GM21423 (cell line): ENCODE results near the gene SH3BP5.

Source experiments
- ATAC-seq: cut with Tn5 transposase; IDR thresholded peaks from one replicate; pipeline ENCODE4 v1.9.1; 2021; ENCODE audit warnings: mild to moderate bottlenecking, moderate library complexity; ENCODE audit not compliant: unreplicated experiment

The SH3BP5 gene

DNA sequence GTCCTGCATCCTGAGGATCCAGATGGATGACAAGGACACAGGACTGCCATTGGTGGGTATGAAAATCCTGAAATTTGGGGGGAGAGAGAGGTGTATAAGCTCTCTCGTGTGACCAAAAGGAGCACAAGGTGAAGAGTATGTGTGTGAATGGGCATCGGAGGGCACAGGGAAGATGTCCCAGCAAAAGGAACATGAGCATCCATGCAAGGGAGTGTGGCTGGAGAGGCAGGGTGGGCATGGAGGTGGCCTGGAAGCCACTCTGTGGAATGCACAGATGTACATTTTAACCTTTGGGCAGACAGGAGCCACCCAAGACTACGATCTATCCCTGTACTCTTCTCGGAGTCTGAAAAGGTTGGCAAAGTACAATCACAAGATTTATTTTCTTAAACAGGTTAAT lies 71.9 kb downstream of the SH3BP5 start:
- no peak for ATAC-seq

DNA sequence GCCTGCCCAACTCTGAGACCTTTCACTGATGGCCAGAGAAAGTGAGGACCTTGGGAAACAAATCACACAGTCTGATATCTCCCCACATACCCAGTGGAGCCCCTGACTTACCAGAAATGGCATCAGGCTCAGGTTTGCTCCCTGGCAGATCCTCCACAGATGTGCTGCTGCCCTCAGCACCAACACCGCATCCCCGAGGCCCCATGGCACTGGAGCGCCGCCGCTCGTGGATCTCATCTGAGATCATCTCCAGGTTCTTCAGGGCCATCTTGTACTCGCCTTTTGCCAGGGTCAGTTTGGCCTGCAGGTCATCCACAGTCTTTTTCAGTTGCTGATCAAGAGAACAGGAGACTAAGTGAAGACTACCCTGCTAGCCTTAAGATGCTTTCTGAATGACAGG lies 73.7 kb downstream of the SH3BP5 start:
- no peak for ATAC-seq

DNA sequence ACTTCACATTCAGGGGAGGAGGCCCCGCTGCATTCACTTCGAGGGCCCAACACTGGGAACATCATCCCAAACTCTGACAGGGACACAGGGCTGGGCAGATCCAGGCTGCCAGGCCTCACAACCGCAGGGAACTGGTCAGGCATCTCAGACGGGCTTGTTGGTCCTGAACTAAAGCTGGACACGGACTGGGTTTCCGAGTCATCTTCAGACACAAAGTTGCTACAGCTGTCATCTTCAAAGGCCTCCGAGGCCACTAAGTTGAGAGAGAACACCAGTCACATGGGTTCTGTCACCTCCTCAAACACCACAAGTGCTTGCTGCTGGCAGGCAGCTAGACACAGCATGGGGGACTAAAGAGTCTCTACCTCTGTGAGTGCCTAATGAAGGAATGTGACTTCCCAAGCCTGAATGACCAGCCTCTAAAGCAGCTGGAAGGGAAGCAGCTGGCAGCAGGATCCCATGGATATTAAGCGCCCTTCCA lies 75.5 kb downstream of the SH3BP5 start:
- no peak for ATAC-seq

DNA sequence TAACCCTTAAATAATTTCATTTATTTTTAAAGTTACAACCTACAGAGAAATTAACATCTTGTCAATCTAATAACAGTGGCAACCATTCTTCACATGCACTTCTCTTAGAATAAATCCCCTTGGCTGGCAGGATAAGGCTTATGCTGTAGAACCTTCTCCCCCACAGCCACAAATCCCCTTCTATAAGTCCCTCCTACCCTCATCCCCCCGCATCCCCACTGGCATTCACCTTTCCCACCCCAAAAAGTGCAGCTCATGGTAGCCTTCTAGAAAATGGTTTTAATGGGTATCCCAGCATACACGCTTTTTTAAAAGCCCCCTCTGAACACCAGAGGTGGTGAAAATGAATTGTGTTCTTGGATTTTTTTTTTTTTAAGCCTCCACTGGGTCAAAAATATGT lies 77.2 kb downstream of the SH3BP5 start:
- no peak for ATAC-seq

DNA sequence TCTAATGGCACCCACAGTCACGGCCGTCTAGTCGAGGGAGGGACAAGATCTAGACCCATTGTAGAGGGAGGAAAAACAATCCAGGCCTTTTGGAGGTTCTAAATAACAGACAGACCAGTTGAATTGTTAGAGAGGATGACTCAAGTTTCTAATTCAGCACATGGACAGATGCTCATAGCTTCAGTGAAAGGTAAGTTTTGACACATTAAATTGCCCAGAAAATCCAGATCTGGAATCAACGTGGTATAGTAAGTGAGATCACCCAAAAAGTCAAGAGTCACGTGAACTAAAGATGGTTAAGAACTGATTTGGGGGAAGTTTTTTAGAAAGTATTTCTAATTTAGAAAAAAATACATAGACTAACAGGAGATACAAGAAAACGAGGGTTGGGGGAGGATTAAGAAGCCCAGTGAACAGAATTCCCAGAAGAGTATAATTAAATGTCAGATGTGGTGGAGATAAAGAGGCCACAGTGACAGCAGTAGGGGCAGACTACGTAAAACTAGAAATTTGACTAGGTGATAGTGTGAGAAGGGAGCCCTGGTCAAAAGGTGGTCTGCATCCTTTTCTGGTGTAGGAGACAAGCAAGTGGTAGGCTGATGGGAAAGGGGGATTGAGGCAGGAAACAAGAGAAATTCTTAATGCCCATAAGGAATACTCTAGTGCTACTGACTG lies 79.2 kb downstream of the SH3BP5 start:
- ATAC-seq: no peak

DNA sequence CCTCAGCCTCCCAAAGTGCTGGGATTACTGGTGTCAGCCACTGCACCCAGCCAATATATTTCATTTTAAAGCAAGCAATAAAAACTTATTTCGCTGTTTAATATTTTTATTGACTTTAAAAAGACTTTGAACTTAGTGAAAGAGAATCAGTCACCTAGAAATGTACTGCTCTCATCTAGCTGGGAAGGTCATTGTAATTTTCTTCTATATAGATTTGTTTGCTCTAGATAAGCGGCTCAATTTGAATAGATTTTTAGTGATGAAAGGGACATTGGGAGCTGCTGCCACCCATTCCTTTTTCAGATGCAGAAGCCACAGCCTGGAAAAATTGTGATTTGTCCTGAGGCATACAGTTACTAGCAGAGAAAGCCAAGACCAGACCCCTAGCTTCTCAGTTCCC lies 86.2 kb downstream of the SH3BP5 start:
- ATAC-seq: no peak

DNA sequence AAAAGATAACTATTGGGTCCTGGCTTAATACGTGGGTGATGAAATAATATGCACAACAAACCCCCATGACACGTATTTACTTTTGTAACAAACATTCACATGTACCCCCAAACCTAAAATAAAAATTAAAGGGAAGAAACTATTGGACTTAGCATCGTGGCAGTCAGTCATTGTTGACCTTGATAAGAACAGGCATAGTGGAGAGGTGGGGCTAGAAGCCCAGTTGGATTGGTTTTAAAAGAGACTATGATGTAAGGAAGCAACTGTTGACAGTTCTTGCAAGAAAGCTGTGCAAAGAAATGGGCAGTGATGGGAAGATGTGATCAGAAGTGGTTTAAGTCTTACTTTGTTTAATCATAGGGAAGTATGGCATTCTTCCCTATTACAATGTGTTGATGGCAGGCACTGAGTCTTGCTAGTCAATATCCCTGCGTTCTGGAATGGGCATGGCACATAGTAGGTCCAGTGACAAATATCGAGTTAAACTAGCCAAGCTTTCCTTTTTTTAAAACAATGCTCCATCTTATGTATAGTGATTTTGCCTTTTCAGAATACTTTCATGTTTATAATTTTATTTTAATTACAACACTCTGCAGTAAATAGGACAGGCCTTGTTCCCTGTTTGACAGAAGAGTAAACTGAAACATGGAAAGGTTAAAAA lies 88.4 kb downstream of the SH3BP5 start:
- ATAC-seq: no peak

DNA sequence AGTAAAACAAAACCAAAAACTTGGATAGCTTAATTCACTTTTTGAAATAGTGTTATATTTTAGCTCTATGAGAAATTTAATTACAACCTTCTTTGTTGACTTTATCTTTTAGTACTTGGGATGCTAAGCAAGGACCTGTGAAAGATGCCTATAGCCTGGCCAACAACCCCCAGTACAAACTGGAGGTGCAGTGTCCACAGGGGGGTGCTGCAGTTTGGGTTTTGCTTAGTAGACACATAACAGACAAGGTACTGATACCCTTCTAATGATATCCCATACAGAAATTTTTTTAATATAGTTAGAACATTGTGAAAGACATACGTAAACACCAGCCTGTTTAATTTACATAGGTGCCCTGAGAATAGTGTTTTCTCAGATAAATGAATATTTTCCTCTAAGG lies 91.0 kb downstream of the SH3BP5 start:
- ATAC-seq: no peak

DNA sequence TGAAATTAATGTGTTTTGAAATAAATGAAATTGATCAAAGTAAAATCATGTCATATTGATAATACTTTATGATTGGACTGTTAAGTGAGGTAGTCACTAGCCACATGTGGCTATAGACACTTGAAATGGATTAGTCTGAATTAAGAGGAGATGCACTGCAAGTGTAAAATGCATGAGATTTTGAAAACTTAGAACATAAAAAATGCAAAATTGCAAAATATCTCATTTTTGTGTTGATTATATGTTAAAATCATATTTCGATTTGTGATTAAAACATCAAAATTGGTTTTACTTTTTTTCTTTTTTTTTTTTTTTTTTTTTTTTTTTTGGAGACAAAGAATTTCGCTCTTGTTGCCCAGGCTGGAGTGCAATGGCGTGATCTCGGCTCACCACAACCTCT lies 103.1 kb downstream of the SH3BP5 start:
- ATAC-seq: no peak

DNA sequence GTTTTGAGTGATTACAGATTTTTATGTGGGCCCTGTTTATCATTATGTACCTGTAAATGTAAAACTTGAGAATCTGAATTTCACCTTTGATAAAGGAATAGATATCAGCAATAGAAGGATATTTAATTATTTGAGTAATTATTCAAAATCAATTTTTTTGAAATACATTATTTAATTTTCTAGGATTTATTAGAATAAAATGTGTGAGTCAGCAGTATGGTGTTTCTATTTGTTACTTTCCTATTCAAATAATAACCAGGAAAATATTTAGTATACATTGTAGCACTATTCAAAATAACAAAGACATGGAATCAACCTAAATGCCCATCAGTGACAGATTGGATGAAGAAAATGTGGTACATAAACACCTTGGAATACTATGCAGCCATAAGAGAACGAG lies 104.2 kb downstream of the SH3BP5 start:
- ATAC-seq: no peak

DNA sequence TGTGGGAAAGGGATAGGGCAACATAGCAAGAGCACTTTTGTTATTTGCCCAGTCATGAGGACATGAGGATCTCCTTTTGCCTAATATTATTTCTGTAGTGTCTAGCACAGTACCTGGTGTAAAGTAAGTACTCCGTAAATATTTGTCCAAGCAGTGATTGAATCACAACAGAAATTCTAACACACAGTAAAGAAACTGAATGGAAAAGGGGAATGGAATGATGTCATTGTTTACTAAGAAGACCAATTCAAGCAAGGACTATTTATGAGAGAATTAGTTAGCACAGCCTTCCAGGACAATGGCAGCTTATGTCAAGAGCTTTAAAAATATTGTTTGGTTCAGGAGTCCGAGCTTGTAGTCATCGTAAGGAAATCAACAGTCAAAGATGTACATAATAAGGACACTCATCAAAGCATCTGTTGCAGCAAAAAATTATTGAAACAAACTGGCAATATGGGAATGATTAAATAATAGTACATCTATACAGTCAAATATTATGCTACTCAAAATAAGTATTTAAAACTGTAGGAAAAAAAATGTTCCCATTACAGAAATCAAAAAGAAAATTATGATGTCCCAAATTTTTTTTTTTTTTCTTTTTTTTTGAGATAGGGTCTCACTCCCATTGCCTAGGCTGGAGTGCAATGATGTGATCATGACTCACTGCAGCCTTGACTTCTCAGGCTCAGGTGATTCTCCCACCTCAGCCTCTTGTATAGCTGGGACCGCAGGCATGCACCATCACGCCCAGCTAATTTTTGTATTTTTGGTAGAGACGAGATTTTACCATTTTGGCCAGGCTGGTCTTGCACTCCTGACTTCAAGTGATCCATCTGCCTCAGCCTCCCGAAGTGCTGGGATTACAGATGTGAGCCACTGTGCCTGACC lies 108.5 kb downstream of the SH3BP5 start:
- no peak for ATAC-seq

DNA sequence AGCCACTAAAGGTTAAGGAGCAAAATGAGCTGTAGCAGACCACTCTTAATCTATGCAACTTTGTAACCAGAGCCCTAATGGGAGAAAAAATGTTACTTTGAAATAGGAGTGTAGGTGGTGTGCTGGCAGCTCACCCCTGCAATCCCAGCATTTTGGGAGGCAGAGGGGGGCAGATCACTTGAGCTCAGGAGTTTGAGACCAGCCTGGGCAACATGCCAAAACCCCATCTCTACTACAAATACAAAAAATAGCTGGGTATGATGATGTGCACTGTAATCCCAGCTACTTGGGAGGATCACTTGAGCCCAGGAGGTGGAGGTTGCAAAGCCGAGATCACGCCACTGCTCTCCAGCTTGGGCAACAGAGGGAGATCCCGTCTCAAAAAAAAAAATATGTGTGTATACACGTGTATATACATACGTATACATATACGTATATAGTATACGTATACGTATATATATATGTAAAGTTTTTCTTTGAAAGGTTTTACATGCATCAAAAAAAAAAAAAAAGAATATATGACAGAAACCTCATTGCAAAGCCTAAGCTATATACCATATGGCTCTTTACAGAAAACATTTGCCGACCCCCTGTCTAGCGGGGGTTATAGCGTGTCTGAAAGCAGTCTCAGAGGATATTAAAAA lies 110.7 kb downstream of the SH3BP5 start:
- ATAC-seq: no peak

DNA sequence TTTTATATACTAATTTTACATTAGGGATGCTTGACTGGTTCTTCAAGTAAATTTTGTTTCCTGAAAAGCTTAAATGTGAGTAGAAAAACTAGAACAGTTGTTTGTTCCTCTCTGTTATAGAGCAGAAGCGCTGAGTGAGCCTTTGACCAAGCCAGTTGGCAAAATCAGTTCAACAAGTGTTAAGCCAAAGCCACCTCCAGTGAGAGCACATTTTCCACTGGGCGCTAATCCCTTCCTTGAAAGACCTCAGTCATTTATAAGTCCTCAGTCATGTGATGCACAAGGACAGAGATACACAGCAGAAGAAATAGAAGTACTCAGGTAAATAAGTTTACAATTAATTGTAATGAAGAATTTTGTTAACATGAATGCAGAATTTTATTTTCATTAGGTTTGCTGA lies 111.7 kb downstream of the SH3BP5 start:
- ATAC-seq: no peak

DNA sequence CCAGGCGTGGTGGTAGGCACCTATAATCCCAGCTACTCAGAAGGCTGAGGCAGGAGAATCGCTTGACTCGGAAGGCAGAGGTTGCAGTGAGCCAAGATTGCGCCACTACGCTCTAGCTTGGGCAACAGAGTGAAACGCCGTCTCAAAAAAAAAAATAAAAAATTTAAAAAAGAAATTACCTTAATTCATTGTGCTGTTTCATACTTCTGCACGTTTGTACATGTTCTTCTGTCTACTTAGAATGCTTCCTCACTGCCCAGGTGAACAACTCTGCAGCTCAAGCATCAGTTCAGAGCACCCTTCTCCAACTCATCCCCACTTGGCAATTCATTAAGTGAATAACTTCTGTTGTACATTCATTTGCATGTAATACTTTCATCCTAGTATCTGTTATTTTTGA lies 112.3 kb downstream of the SH3BP5 start:
- no peak for ATAC-seq

DNA sequence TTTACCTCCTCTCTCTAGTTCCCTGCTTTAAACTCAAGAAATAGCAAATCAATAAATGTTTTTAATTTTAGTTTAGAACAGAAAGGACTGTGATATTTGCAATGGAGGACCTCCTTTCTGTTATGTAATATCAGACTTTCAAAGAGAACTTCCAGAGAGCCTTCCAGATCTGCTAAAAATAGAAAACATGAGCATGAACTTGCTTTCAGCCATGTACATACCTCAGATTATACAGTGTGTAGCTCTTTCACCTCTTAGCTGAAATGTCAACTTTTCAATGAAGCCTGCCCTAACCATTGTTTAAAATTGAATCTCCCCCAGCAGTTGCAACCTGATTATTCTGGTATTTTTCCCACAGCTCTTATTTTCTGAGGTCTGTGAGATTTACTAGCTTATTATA lies 113.7 kb downstream of the SH3BP5 start:
- no peak for ATAC-seq

DNA sequence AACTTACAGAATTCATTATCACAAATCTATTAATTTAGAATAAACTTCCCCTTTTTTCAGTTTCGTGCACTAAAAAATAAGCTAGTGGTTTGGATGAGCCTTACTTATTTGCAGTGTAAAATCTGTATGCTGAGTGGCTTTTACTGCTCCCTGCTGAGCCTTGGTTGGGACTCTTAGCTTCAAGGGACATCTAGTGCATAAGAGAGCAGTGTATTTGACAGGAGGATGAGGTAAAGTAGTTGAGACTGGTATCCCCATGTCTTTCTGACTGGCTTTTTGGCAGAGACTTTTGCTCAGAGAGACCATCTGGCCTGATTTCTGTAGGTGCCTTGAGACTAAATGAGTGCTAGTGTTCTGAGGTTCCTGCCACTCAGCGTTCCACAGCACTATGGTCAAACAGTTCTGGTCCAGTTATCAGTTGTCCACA lies 114.5 kb downstream of the SH3BP5 start:
- no peak for ATAC-seq

DNA sequence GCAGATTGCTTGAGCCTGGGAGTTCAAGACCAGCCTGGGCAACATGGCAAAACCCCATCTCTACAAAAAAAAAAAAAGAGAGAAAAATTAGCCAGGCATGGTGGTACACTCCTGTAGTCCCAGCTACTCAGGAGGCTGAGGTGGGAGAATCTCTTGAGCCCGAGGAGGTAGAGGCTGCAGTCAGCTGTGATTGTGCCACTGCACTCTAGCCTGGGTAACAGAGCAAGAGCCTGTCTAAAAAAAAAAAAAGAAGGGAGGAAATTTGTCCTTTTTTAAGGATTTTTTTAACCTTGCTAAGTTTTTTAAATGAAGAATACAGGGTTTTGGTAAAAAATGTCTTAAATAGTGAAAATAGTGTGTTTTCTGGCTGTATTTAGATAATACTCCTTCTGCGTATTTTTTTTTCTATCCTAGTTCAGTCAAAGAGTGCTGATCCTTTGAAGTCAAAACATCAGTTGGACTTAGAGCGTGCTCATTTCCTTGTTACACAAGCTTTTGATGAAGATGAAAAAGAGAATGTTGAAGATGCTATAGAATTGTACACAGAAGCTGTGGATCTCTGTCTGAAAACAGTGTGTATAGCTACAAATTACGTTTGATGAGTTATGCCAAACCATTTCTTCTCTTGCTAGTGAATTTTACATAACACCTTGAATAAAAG lies 115.2 kb downstream of the SH3BP5 start:
- no peak for ATAC-seq

DNA sequence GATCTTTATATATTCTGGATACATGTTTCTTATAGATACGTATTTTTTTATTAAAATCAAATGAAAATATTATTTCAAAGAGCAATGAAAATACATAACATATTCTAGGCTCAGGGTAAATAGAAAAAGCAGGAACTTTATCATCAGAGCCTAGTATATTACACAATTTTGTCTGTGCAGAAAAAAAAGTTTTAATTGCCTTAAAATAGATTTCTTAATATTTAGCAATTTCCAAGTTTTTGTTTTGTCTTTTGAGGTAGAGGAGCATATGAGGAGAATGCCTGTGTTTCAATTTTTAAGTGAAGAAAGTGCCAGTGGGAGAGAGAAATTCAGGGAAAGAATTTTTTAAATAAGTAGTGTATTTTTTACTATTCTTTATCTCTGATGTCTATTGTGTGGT lies 115.9 kb downstream of the SH3BP5 start:
- no peak for ATAC-seq

DNA sequence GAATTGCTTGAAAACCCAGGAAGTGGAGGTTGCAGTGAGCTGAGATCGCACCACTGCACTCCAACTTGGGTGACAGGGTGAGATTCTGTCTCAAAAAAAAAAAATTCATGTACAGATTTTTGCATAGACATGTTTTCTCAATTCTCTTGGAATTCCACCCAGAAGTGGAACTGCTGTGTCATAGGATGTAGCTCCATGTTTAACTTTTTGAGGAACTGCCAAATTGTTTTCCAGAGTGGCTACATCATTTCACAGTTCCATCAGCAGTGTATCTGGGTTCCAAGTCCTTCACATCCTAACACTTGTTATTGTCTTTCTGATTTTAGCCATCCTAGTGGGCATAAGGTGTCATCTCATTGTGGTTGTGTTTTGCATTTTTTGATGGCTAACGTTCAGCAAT lies 116.4 kb downstream of the SH3BP5 start:
- ATAC-seq: no peak

DNA sequence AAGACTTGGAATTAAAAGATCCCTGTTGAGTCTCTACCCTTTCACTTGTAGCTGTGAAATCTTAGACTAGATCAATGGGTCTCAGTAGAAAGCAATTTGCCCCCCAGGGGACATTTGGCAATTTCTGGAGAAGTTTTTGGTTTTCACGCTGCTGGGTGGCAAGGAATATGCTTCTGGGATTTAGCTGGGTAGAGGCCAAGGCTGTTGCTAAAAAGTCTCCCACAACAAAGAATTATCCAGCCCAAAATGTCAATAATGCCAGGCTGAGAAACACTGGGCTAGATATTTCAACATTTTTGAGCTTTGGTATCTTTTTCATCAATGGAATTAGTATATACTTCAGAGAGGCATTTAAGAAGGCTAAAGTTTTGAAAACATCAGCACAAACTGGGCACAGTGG lies 117.6 kb downstream of the SH3BP5 start:
- ATAC-seq: no peak

DNA sequence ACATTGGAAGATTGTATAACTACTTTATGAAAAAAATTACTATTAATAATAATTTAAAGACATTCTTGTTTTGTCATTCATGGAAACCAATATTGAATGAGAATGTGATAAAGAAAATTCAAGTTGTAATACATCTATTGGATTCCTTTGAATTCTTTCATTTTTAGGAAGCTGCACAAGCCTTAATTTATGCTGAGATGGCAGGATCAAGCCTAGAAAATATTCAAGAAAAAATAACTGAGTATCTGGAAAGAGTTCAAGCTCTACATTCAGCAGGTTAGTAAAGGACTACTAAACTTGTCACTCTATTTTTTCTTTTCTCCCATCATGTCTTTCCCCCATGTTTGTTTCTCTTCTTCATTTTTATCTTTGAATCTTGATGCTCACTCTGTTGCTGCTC lies 120.4 kb downstream of the SH3BP5 start:
- ATAC-seq: no peak
